ENCODE results near the gene SPATA31C2. TPM values are rescaled to one million over a fixed set of nuclear protein-coding genes. Genes with fewer than 3 reads are reported as not detected.

The SPATA31C2 gene
- total and polyA plus RNA-seq, 10 of the 15 experiments (the other 5 are each of a cell fraction or from before 2014, with no cell fraction given), result not detected

DNA sequence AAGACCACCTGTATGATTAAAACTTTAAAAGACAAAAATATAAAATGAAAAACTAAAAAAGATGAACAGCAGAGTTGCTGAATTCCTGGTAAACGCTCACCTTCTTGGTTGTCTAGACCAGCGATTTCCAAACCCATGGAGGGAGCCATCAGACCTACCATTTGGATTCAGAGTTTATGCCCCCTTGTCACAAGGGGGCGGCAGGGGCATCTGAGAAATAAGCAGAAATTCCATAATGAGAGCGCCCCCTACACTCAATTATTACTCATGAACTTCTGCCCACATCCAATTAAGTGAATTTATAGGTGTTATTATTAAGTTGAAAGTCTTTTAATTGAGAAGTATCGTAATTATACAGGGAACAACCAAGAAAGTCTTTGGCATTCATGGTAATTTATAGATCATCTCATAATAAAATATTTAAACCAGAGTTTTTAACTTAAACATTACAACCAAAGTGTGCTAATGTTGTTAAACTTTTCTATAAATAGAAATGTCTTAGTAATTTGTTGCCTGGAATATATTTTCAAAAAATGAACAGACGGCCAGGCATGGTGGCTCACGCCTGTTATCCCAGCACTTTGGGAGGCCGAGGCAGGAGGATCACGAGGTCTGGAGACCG lies 35.2 kb upstream of the SPATA31C2 start:
- no peak for DNase-seq (ENCODE audit: low read depth, low spot score)
- ChIA-PET CTCF (interaction anchor here (0.7 to 1.1 kb wide), 3 partner anchors 11 to 405 kb away, joined by 3 to 6 read pairs (median 3); no protein-coding TSS in a partner anchor), RAD21 (ENCODE audit: unreplicated experiment) (interaction anchor here (1.0 kb wide), 1 partner anchor 222 kb away, joined by 3 read pairs; no protein-coding TSS in a partner anchor), SMC1A (ENCODE audit: uncharacterized antibody, unreplicated experiment) (no interaction called here), POLR2A (no interaction called here)
- no peak overlapping the region for H3K27ac ChIP-seq (ENCODE audit: control insufficient read depth, insufficient read depth)
- TF ChIP-seq RB1 (IDR thresholded peaks at IDR 0.05; ENCODE audit: borderline replicate concordance), result no peak
- no peak for TF ChIP-seq ELK1 (IDR thresholded peaks at IDR 0.05; ENCODE audit: low read depth, low read length)
- TF ChIP-seq, protein P1, sequence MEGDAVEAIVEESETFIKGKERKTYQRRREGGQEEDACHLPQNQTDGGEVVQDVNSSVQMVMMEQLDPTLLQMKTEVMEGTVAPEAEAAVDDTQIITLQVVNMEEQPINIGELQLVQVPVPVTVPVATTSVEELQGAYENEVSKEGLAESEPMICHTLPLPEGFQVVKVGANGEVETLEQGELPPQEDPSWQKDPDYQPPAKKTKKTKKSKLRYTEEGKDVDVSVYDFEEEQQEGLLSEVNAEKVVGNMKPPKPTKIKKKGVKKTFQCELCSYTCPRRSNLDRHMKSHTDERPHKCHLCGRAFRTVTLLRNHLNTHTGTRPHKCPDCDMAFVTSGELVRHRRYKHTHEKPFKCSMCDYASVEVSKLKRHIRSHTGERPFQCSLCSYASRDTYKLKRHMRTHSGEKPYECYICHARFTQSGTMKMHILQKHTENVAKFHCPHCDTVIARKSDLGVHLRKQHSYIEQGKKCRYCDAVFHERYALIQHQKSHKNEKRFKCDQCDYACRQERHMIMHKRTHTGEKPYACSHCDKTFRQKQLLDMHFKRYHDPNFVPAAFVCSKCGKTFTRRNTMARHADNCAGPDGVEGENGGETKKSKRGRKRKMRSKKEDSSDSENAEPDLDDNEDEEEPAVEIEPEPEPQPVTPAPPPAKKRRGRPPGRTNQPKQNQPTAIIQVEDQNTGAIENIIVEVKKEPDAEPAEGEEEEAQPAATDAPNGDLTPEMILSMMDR (IDR thresholded peaks at IDR 0.05 in 2 of 3, conservative IDR thresholded peaks at IDR 0.05 in 1 of 3; ENCODE audit: control insufficient read depth in 2 of 3, extremely low read depth in 1 of 3, insufficient read depth in 1 of 3, low read depth in 3 of 3, low read length in 3 of 3), result peak; percentile 32 to 72 (median 42); a peak in 5 of 6 replicates
- TF ChIP-seq HDAC6 (IDR thresholded peaks at IDR 0.05; ENCODE audit: unreplicated experiment), result no peak
- TF ChIP-seq SMC3 (IDR thresholded peaks at IDR 0.05; ENCODE audit: borderline replicate concordance, low read length), result peak; percentile 49; the same call in 1 of the 2 replicates
- TF ChIP-seq LARP7 (IDR thresholded peaks at IDR 0.05), result no peak
- no peak for TF ChIP-seq HDAC2 (IDR thresholded peaks at IDR 0.05)
- TF ChIP-seq RAD21 (IDR thresholded peaks at IDR 0.05; ENCODE audit: insufficient read depth, low read depth, low read length), result peak; percentile 56
- no peak for TF ChIP-seq BRCA1 (IDR thresholded peaks at IDR 0.05; ENCODE audit: low read depth, low read length)
- no peak overlapping the region for H3K4me2 ChIP-seq (ENCODE audit: control insufficient read depth, insufficient read depth)
- WGBS (ENCODE audit: insufficient coverage, insufficient replicate concordance, low lambda C conversion rate, missing lambda C conversion rate), result 32% methylated on average over 10 of the region's 10 CpGs
- H3K4me3 ChIP-seq, result no peak overlapping the region
- H3K9ac ChIP-seq (ENCODE audit: control insufficient read depth, insufficient read depth, low read length), result no peak overlapping the region
- H2AFZ ChIP-seq (ENCODE audit: control insufficient read depth, low read depth, low read length), result no peak overlapping the region
- intact Hi-C loops (cut with micrococcal nuclease; ENCODE audit: unreplicated experiment) (loop anchor here (1.0 kb wide), 1 partner anchor 405 kb away; no protein-coding TSS in a partner anchor), in situ Hi-C loops (cut with MboI) (no loop called here)
- no peak for FAIRE-seq
- H3K79me2 ChIP-seq (ENCODE audit: control insufficient read depth, insufficient read depth, low read length), result no peaks in the 10 kb centered on the region
- H4K20me1 ChIP-seq (ENCODE audit: control insufficient read depth, insufficient read depth), result no peaks in the 10 kb centered on the region
- no peaks in the 10 kb centered on the region for H3K27me3 ChIP-seq (replicated peaks in 1 of 2; ENCODE audit: control insufficient read depth in 2 of 2, insufficient read depth in 2 of 2, low read length in 1 of 2)
- no peaks in the 10 kb centered on the region for H3K9me3 ChIP-seq (replicated peaks; ENCODE audit: control insufficient read depth, insufficient read depth, low read length)
- no peaks in the 10 kb centered on the region for H3K4me1 ChIP-seq (ENCODE audit: control insufficient read depth, insufficient read depth, low read length)
- no peaks in the 10 kb centered on the region for H3K36me3 ChIP-seq (ENCODE audit: control insufficient read depth in 2 of 2, insufficient read depth in 2 of 2, low read length in 1 of 2)
- no TSS peak for BruUV-seq (replicated peaks)
- peak; percentile 52 for ATAC-seq

Data from GM12878 (cell line).